ENCODE data around the gene TCF4. TPM values are rescaled to one million over a fixed set of nuclear protein-coding genes. Genes with fewer than 3 reads are reported as not detected.

The TCF4 gene
- total RNA-seq, 1 experiment from 2014 or later: 14.7 TPM

- DNase-seq (ENCODE audit: low read depth): no peak
These were observed 373.5 kb downstream of the TCF4 start for GRCh38 chr18:55214534-55214933.

GRCh38 chr18:55213586-55213985, 374.4 kb downstream of the TCF4 start:
- no peak for DNase-seq (ENCODE audit: low read depth)

- peak; percentile 31 for DNase-seq (ENCODE audit: low read depth)
These were observed 381.1 kb downstream of the TCF4 start for GRCh38 chr18:55206927-55207326.

GRCh38 chr18:55202232-55202917, 385.6 kb downstream of the TCF4 start:
- no peak for DNase-seq (ENCODE audit: low read depth)

- no peak for DNase-seq (ENCODE audit: low read depth)
These were observed 388.6 kb downstream of the TCF4 start for GRCh38 chr18:55199291-55199963.

- no peak for DNase-seq (ENCODE audit: low read depth)
These were observed 392.1 kb downstream of the TCF4 start for GRCh38 chr18:55195863-55196262.

GRCh38 chr18:55189972-55190371, 398.0 kb downstream of the TCF4 start:
- DNase-seq (ENCODE audit: low read depth): no peak

GRCh38 chr18:55186588-55186987, 401.4 kb downstream of the TCF4 start:
- no peak for DNase-seq (ENCODE audit: low read depth)

GRCh38 chr18:55185391-55185790, 402.6 kb downstream of the TCF4 start:
- peak; percentile 56 for DNase-seq (ENCODE audit: low read depth)

- no peak for DNase-seq (ENCODE audit: low read depth)
These were observed 408.2 kb downstream of the TCF4 start for GRCh38 chr18:55179835-55180234.

- DNase-seq (ENCODE audit: low read depth): no peak
These were observed 408.6 kb downstream of the TCF4 start for GRCh38 chr18:55179425-55179824.

- no peak for DNase-seq (ENCODE audit: low read depth)
These were observed 414.7 kb downstream of the TCF4 start for GRCh38 chr18:55173291-55173690.

Small RNAs within 50 kb of the gene (small RNA-seq; reads per million reads assigned to genes)
- not detected for gene MIR4529
